Gastroesophageal sphincter (tissue), 4 donors: ENCODE data around the gene LRRC51. TPM values are rescaled to one million over a fixed set of nuclear protein-coding genes. Genes with fewer than 3 reads are reported as not detected.

Source experiments
- ATAC-seq: fragments of 150-250 bp; one replicate; pipeline ENCODE4 v1.9.1; 2016; ENCODE audit warnings: mild to moderate bottlenecking, moderate library complexity
- H3K27ac ChIP-seq, 4 donors: fragments of 200-600 bp; sonication (generic) in 3 of 4; 1 replicate in 3 of 4; 2 replicates in 1 of 4; pipeline ENCODE4 v1.5.1; 2016 to 2019
- H3K27me3 ChIP-seq: fragments of 200-600 bp; sonication (generic); one replicate; pipeline ENCODE4 v1.5.1; 2019
- H3K36me3 ChIP-seq, 2 donors: fragments of 200-600 bp; sonication (generic); one replicate each; pipeline ENCODE4 v1.5.1; 2019; ENCODE audit warnings: control low read depth in 1 of 2
- H3K4me1 ChIP-seq, 3 donors: fragments of 200-600 bp; sonication (generic); 1 replicate in 2 of 3; 2 replicates in 1 of 3; pipeline ENCODE4 v1.5.1; 2016 to 2019; ENCODE audit warnings: control low read depth in 2 of 3
- H3K4me3 ChIP-seq, 2 donors: fragments of 200-600 bp; sonication (generic); one replicate each; pipeline ENCODE4 v1.5.1; 2019; ENCODE audit warnings: mild to moderate bottlenecking in 1 of 2, moderate library complexity in 1 of 2
- H3K9me3 ChIP-seq, 3 donors: fragments of 200-600 bp; sonication (generic); one replicate each; pipeline ENCODE4 v1.5.1; 2017 to 2019; ENCODE audit warnings: control low read depth in 2 of 3
- EP300 ChIP-seq: sonication (generic); formaldehyde crosslinking; IDR thresholded peaks from one replicate; pipeline ENCODE4 v1.6.1; 2017; ENCODE audit warnings: antibody characterized with exemption, mild to moderate bottlenecking
- POLR2A ChIP-seq, 2 donors: fragments of 450-650 bp; IDR thresholded peaks; one replicate each; pipeline ENCODE4 v1.6.1; 2017; ENCODE audit warnings: antibody characterized with exemption in 2 of 2, mild to moderate bottlenecking in 2 of 2, moderate library complexity in 1 of 2
- POLR2AphosphoS5 ChIP-seq: sonication (generic); formaldehyde crosslinking; IDR thresholded peaks from one replicate; pipeline ENCODE4 v1.6.1; 2017; ENCODE audit warnings: antibody characterized with exemption
- WGBS, 2 donors: methylation state at CpG; one replicate each; pipeline ENCODE4 v1.1.5; 2018; ENCODE audit warnings: low coverage in 1 of 2; 5-methylcytosine and 5-hydroxymethylcytosine counted together
- total RNA-seq, 4 donors: library from RNA; depleted of rRNA; stranded (reverse); fragments of >200 nt; gene quantifications; one replicate each; pipeline ENCODE4 v1.1.0, GENCODE V29; 2016
- TF ChIP-seq, protein P1 (sequence below), 4 experiments: fragments of 200-600 bp in 2 of 4; fragments of 450-650 bp in 2 of 4; sonication (generic) in 1 of 4; IDR thresholded peaks; one replicate each; pipeline ENCODE4 v1.5.1; 2017 to 2019; ENCODE audit warnings: antibody characterized with exemption in 4 of 4, mild to moderate bottlenecking in 2 of 4, moderate library complexity in 2 of 4

The LRRC51 gene
- total RNA-seq, 4 donors from 2014 or later = 6.4 to 18.4 (median 10.7) TPM

- Histone ChIP-seq H3K36me3 (peaks cover under 1 to 33% of the 10 kb centered on the region in 2 donors), H3K27ac (peak overlapping the region; percentile 72 to 97 (median 93)), H3K27me3 (no peaks in the 10 kb centered on the region), H3K4me3 (peak overlapping the region; percentile 60 to 71), H3K4me1 (peaks cover 0 to 52% (median 24%) of the 10 kb centered on the region in 3 donors), H3K9me3 (no peaks in the 10 kb centered on the region)
- TF ChIP-seq, protein P1, sequence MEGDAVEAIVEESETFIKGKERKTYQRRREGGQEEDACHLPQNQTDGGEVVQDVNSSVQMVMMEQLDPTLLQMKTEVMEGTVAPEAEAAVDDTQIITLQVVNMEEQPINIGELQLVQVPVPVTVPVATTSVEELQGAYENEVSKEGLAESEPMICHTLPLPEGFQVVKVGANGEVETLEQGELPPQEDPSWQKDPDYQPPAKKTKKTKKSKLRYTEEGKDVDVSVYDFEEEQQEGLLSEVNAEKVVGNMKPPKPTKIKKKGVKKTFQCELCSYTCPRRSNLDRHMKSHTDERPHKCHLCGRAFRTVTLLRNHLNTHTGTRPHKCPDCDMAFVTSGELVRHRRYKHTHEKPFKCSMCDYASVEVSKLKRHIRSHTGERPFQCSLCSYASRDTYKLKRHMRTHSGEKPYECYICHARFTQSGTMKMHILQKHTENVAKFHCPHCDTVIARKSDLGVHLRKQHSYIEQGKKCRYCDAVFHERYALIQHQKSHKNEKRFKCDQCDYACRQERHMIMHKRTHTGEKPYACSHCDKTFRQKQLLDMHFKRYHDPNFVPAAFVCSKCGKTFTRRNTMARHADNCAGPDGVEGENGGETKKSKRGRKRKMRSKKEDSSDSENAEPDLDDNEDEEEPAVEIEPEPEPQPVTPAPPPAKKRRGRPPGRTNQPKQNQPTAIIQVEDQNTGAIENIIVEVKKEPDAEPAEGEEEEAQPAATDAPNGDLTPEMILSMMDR (IDR thresholded peaks at IDR 0.05) = no peak
- TF ChIP-seq POLR2A (IDR thresholded peaks at IDR 0.05) (no peak), POLR2AphosphoS5 (no peak), EP300 (no peak)
- WGBS, 2 donors = 2 to 6% methylated on average over 5 to 6 of the region's 9 CpGs
- ATAC-seq = peak; percentile 1
Observed at GRCh38 chr11:72102631-72102945, 21.9 kb downstream of the LRRC51 start.

DNA sequence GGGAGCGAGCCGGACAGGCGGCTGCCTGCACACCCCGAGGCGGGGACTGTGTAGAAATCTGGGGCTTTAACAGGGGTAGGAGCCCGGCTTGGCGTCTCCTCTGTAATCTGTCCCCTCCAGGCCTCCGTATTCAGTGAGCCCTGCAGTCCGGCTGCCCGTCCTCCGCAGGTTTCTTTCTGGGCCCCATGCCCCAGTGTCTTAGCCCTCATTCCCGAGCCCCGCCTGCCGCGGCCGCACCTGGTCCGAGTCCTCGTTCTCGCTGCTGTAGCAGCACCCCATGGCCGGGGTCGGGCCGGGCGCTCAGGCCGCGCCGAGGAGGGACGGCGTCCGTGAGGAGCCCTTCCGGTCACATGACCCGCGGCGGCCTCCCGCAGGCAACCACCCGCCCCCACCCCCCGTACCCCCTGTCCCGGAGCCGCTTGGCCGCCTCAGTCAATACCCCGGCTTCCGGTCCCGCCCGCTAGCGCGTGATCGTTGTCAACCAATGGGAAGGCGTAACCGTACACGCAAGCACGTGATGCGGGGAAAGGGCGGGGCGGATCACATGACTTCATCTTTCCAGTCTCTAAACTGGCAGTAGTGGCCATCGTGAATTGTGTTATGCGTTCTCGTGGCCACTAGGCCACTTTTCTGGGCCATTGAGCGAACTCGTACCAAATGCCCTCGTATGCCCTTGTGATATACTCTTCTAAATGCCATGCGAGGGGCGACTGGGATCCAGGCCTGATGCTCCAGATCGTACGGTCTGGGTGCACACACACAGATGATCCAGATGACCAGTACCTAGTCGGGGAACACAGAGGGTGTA lies 22.5 kb downstream of the LRRC51 start, which contains the start of gene LAMTOR1:
Gene LAMTOR1 (minus strand): TSS at position 352 of the 808 bp plus-strand sequence. CDS start 73 bp downstream, at position 279.
- Histone ChIP-seq H3K4me3 (peak within 1 kb of the TSS; percentile 60 to 71), H3K27me3 (no peaks in the 10 kb centered on the region), H3K9me3 (no peaks in the 10 kb centered on the region), H3K4me1 (peaks cover 0 to 52% (median 24%) of the 10 kb centered on the region in 3 donors), H3K36me3 (peaks cover 0 to 33% of the 10 kb centered on the region in 2 donors), H3K27ac (peak within 1 kb of the TSS; percentile 83 to 97 (median 93))
- 0% methylated on average over 5 of the region's 64 CpGs; no CpG with 5 or more reads in 1 of the 2 donors for WGBS, 2 donors
- peak; percentile 99 for ATAC-seq
- peak; percentile 65 to 71 for TF ChIP-seq POLR2A (IDR thresholded peaks at IDR 0.05)
- TF ChIP-seq, protein P1 (IDR thresholded peaks at IDR 0.05) = peak in 3 of 4 experiments; percentile 40 to 80 (median 80)
- TF ChIP-seq POLR2AphosphoS5 = peak; percentile 84
- TF ChIP-seq EP300 = no peak

GRCh38 chr11:72103754-72104167 lies 23.1 kb downstream of the LRRC51 start:
- 83 to 86% methylated on average over 9 to 10 of the region's 11 CpGs for WGBS, 2 donors
- Histone ChIP-seq H3K9me3 (no peaks in the 10 kb centered on the region), H3K36me3 (peaks cover 0 to 33% of the 10 kb centered on the region in 2 donors), H3K4me3 (peak overlapping the region; percentile 22 to 71), H3K27ac (peak overlapping the region; percentile 83 to 97 (median 93)), H3K27me3 (no peaks in the 10 kb centered on the region), H3K4me1 (peaks cover 0 to 49% (median 24%) of the 10 kb centered on the region in 3 donors)
- ATAC-seq = no peak
- no peak for TF ChIP-seq EP300
- TF ChIP-seq POLR2AphosphoS5 = no peak
- TF ChIP-seq, protein P1 (IDR thresholded peaks at IDR 0.05) = no peak
- TF ChIP-seq POLR2A (IDR thresholded peaks at IDR 0.05) = no peak

GRCh38 chr11:72105888-72106287 lies 25.2 kb downstream of the LRRC51 start, which contains the start of gene TOMT:
Gene TOMT (plus strand): TSS chr11:72105924. CDS start chr11:72105952, 28 bp downstream.
- 90% methylated on average over 7 of the region's 14 CpGs; no CpG with 5 or more reads in 1 of the 2 donors for WGBS, 2 donors
- Histone ChIP-seq H3K4me3 (no peak within 1 kb of the TSS), H3K4me1 (peaks cover 0 to 30% (median 16%) of the 10 kb centered on the region in 3 donors), H3K27ac (no peak within 1 kb of the TSS), H3K27me3 (no peaks in the 10 kb centered on the region), H3K9me3 (no peaks in the 10 kb centered on the region), H3K36me3 (peaks cover 0 to 28% of the 10 kb centered on the region in 2 donors)
- ATAC-seq = no peak
- TF ChIP-seq, protein P1 (IDR thresholded peaks at IDR 0.05) = no peak
- TF ChIP-seq POLR2AphosphoS5 = no peak
- no peak for TF ChIP-seq EP300
- no peak for TF ChIP-seq POLR2A (IDR thresholded peaks at IDR 0.05)
